ENCODE data around the gene ADAP1.

Gene ADAP1

DNA sequence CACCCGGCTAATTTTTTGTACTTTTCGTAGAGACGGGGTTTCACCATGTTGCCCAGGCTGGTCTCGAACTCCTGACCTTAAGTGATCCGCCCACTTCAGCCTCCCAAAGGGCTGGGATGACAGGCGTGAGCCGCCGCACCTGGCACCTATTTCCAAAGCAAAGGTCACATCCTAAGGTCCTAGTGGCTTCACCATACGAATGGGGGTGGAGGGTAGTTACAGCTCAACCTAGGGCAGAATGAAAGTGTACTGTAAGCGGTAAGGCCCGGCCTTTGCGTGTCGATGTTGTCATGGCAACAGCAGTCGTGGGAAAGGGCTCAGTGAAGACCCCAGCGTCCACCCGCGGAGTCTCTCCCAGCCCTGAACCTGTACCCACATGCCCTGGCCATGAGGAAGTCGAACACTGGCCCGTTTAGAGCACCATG lies 22.4 kb upstream of the ADAP1 start:
- no CpG with 5 or more reads among the region's 19 CpGs for WGBS (ENCODE audit: extremely low coverage, insufficient coverage, low lambda C conversion rate)
- H3K79me1 ChIP-seq (ENCODE audit: low read length) = peaks cover 10% of the 10 kb centered on the region
- no peak overlapping the region for H2BK120ac ChIP-seq (ENCODE audit: low read depth, low read length)
- H3K56ac ChIP-seq (ENCODE audit: low read length) = no peak overlapping the region
- DNase-seq = no peak
- no peak overlapping the region for H3K18ac ChIP-seq (ENCODE audit: low read length)
- H3K4me2 ChIP-seq (ENCODE audit: low read length) = no peak overlapping the region
- no peak overlapping the region for H3K4me3 ChIP-seq (ENCODE audit: low read length)
- H2BK5ac ChIP-seq (ENCODE audit: low read length) = no peak overlapping the region
- H3K4ac ChIP-seq (ENCODE audit: low read depth, low read length) = no peak overlapping the region
- no peak overlapping the region for H4K8ac ChIP-seq (ENCODE audit: low read depth, low read length)
- no peaks in the 10 kb centered on the region for H3K27me3 ChIP-seq (ENCODE audit: insufficient read depth, low read length, poor library complexity)
- H3K9ac ChIP-seq (ENCODE audit: low read length) = no peak overlapping the region
- peaks cover 13% of the 10 kb centered on the region for H3K79me2 ChIP-seq (ENCODE audit: control insufficient read depth, insufficient read depth, low read length)
- peaks cover 4% of the 10 kb centered on the region for H3K36me3 ChIP-seq (ENCODE audit: control insufficient read depth, insufficient read depth, low read length)
- no peak overlapping the region for H4K5ac ChIP-seq (ENCODE audit: low read length)
- peaks cover 2% of the 10 kb centered on the region for H3K4me1 ChIP-seq (ENCODE audit: control insufficient read depth, low read depth, low read length)
- H3K23ac ChIP-seq (ENCODE audit: low read length) = no peak overlapping the region
- no peak overlapping the region for H3K27ac ChIP-seq (ENCODE audit: low read depth, low read length)
- H2AK5ac ChIP-seq (ENCODE audit: low read length) = no peak overlapping the region
- no peak overlapping the region for H2BK15ac ChIP-seq (replicated peaks; ENCODE audit: low read depth)

GRCh38 chr7:975702-976473 lies 21.4 kb upstream of the ADAP1 start:
- Histone ChIP-seq H4K8ac (ENCODE audit: low read depth, low read length) (no peak overlapping the region), H4K5ac (ENCODE audit: low read length) (no peak overlapping the region), H3K79me1 (ENCODE audit: low read length) (peaks cover 12% of the 10 kb centered on the region), H3K4me3 (ENCODE audit: low read length) (no peak overlapping the region), H3K4me1 (ENCODE audit: control insufficient read depth, low read depth, low read length) (peaks cover 2% of the 10 kb centered on the region), H3K4me2 (ENCODE audit: low read length) (peak overlapping the region; percentile 42), H2BK15ac (replicated peaks; ENCODE audit: low read depth) (no peak overlapping the region), H3K79me2 (ENCODE audit: control insufficient read depth, insufficient read depth, low read length) (peaks cover 15% of the 10 kb centered on the region), H2BK5ac (ENCODE audit: low read length) (no peak overlapping the region), H3K9ac (ENCODE audit: low read length) (peak overlapping the region; percentile 51), H2BK120ac (ENCODE audit: low read depth, low read length) (no peak overlapping the region), H2AK5ac (ENCODE audit: low read length) (no peak overlapping the region), H3K27me3 (ENCODE audit: insufficient read depth, low read length, poor library complexity) (no peaks in the 10 kb centered on the region), H3K36me3 (ENCODE audit: control insufficient read depth, insufficient read depth, low read length) (peaks cover 7% of the 10 kb centered on the region), H3K56ac (ENCODE audit: low read length) (peak overlapping the region; percentile 69), H3K4ac (ENCODE audit: low read depth, low read length) (no peak overlapping the region), H3K18ac (ENCODE audit: low read length) (no peak overlapping the region), H3K27ac (ENCODE audit: low read depth, low read length) (no peak overlapping the region), H3K23ac (ENCODE audit: low read length) (no peak overlapping the region)
- DNase-seq = no peak
- no CpG with 5 or more reads among the region's 28 CpGs for WGBS (ENCODE audit: extremely low coverage, insufficient coverage, low lambda C conversion rate)

- Histone ChIP-seq H3K36me3 (ENCODE audit: control insufficient read depth, insufficient read depth, low read length) (peaks cover 9% of the 10 kb centered on the region), H3K4ac (ENCODE audit: low read depth, low read length) (peak within 1 kb of the TSS; percentile 82), H3K4me3 (ENCODE audit: low read length) (peak within 1 kb of the TSS; percentile 99), H2BK5ac (ENCODE audit: low read length) (no peak within 1 kb of the TSS), H3K18ac (ENCODE audit: low read length) (peak within 1 kb of the TSS; percentile 83), H3K27me3 (ENCODE audit: insufficient read depth, low read length, poor library complexity) (no peaks in the 10 kb centered on the region), H2AK5ac (ENCODE audit: low read length) (no peak within 1 kb of the TSS), H4K5ac (ENCODE audit: low read length) (no peak within 1 kb of the TSS), H3K79me2 (ENCODE audit: control insufficient read depth, insufficient read depth, low read length) (peaks cover 17% of the 10 kb centered on the region), H3K9ac (ENCODE audit: low read length) (peak within 1 kb of the TSS; percentile 95), H3K4me2 (ENCODE audit: low read length) (peak within 1 kb of the TSS; percentile 73), H4K8ac (ENCODE audit: low read depth, low read length) (no peak within 1 kb of the TSS), H3K79me1 (ENCODE audit: low read length) (peaks cover 12% of the 10 kb centered on the region), H2BK15ac (replicated peaks; ENCODE audit: low read depth) (no peak within 1 kb of the TSS), H2BK120ac (ENCODE audit: low read depth, low read length) (no peak within 1 kb of the TSS), H3K4me1 (ENCODE audit: control insufficient read depth, low read depth, low read length) (peaks cover 2% of the 10 kb centered on the region), H3K56ac (ENCODE audit: low read length) (peak within 1 kb of the TSS; percentile 98), H3K27ac (ENCODE audit: low read depth, low read length) (peak within 1 kb of the TSS; percentile 40), H3K23ac (ENCODE audit: low read length) (peak within 1 kb of the TSS; percentile 66)
- peak; percentile 92 for DNase-seq
- no CpG with 5 or more reads among the region's 78 CpGs for WGBS (ENCODE audit: extremely low coverage, insufficient coverage, low lambda C conversion rate)
Measured at GRCh38 chr7:974820-975681, 20.6 kb upstream of the ADAP1 start, which contains the start of gene COX19. TSS of gene COX19 (minus strand) at chr7:975549. CDS start at chr7:975509, 40 bp downstream.

GRCh38 chr7:974172-974571 lies 19.7 kb upstream of the ADAP1 start:
- no peak overlapping the region for H4K5ac ChIP-seq (ENCODE audit: low read length)
- no peak overlapping the region for H3K18ac ChIP-seq (ENCODE audit: low read length)
- peaks cover 9% of the 10 kb centered on the region for H3K36me3 ChIP-seq (ENCODE audit: control insufficient read depth, insufficient read depth, low read length)
- peak overlapping the region; percentile 95 for H3K9ac ChIP-seq (ENCODE audit: low read length)
- no CpG with 5 or more reads among the region's 7 CpGs for WGBS (ENCODE audit: extremely low coverage, insufficient coverage, low lambda C conversion rate)
- no peaks in the 10 kb centered on the region for H3K27me3 ChIP-seq (ENCODE audit: insufficient read depth, low read length, poor library complexity)
- peak overlapping the region; percentile 78 for H3K56ac ChIP-seq (ENCODE audit: low read length)
- H3K23ac ChIP-seq (ENCODE audit: low read length) = peak overlapping the region; percentile 45
- peak overlapping the region; percentile 30 for H3K4me3 ChIP-seq (ENCODE audit: low read length)
- H2BK5ac ChIP-seq (ENCODE audit: low read length) = no peak overlapping the region
- H2BK120ac ChIP-seq (ENCODE audit: low read depth, low read length) = no peak overlapping the region
- no peak overlapping the region for H2AK5ac ChIP-seq (ENCODE audit: low read length)
- peaks cover 2% of the 10 kb centered on the region for H3K4me1 ChIP-seq (ENCODE audit: control insufficient read depth, low read depth, low read length)
- no peak overlapping the region for H3K27ac ChIP-seq (ENCODE audit: low read depth, low read length)
- no peak overlapping the region for H2BK15ac ChIP-seq (replicated peaks; ENCODE audit: low read depth)
- no peak overlapping the region for H3K4ac ChIP-seq (ENCODE audit: low read depth, low read length)
- peaks cover 17% of the 10 kb centered on the region for H3K79me2 ChIP-seq (ENCODE audit: control insufficient read depth, insufficient read depth, low read length)
- no peak for DNase-seq
- H4K8ac ChIP-seq (ENCODE audit: low read depth, low read length) = no peak overlapping the region
- peaks cover 12% of the 10 kb centered on the region for H3K79me1 ChIP-seq (ENCODE audit: low read length)
- H3K4me2 ChIP-seq (ENCODE audit: low read length) = peak overlapping the region; percentile 73

DNA sequence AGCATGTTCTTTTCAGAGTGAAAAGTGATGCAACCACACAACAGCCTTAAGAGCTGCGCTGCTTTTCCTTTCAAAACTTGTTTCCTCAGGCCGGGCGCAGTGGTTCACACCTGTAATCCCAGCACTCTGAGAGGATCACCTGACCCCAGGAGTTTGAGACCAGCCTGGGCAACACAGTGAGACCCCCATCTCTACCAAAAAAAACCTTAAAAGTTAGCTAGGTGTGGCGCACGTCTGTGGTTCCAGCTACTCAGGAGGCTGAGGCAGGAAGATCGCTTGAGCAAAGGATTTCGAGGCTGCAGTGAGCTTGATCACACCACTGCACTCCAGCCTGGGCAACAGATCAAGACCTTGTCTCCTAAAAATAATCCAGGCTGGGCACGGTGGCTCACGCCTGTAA lies 18.8 kb upstream of the ADAP1 start:
- Histone ChIP-seq H3K56ac (ENCODE audit: low read length) (no peak overlapping the region), H2BK15ac (replicated peaks; ENCODE audit: low read depth) (no peak overlapping the region), H4K8ac (ENCODE audit: low read depth, low read length) (no peak overlapping the region), H3K18ac (ENCODE audit: low read length) (no peak overlapping the region), H3K4me2 (ENCODE audit: low read length) (no peak overlapping the region), H3K9ac (ENCODE audit: low read length) (no peak overlapping the region), H3K4me3 (ENCODE audit: low read length) (no peak overlapping the region), H3K79me1 (ENCODE audit: low read length) (peaks cover 12% of the 10 kb centered on the region), H3K27ac (ENCODE audit: low read depth, low read length) (no peak overlapping the region), H3K36me3 (ENCODE audit: control insufficient read depth, insufficient read depth, low read length) (peaks cover 10% of the 10 kb centered on the region), H3K27me3 (ENCODE audit: insufficient read depth, low read length, poor library complexity) (no peaks in the 10 kb centered on the region), H2AK5ac (ENCODE audit: low read length) (no peak overlapping the region), H2BK5ac (ENCODE audit: low read length) (no peak overlapping the region), H3K79me2 (ENCODE audit: control insufficient read depth, insufficient read depth, low read length) (peaks cover 17% of the 10 kb centered on the region), H3K4ac (ENCODE audit: low read depth, low read length) (no peak overlapping the region), H2BK120ac (ENCODE audit: low read depth, low read length) (no peak overlapping the region), H4K5ac (ENCODE audit: low read length) (no peak overlapping the region), H3K4me1 (ENCODE audit: control insufficient read depth, low read depth, low read length) (peaks cover 2% of the 10 kb centered on the region), H3K23ac (ENCODE audit: low read length) (no peak overlapping the region)
- DNase-seq = no peak
- no CpG with 5 or more reads among the region's 9 CpGs for WGBS (ENCODE audit: extremely low coverage, insufficient coverage, low lambda C conversion rate)
